Measurements from ENCODE around the gene NDUFA8.
A peak's percentile ranks its signal among the peaks of the same experiment; 100 is the strongest.

NDUFA8 gene

DNA sequence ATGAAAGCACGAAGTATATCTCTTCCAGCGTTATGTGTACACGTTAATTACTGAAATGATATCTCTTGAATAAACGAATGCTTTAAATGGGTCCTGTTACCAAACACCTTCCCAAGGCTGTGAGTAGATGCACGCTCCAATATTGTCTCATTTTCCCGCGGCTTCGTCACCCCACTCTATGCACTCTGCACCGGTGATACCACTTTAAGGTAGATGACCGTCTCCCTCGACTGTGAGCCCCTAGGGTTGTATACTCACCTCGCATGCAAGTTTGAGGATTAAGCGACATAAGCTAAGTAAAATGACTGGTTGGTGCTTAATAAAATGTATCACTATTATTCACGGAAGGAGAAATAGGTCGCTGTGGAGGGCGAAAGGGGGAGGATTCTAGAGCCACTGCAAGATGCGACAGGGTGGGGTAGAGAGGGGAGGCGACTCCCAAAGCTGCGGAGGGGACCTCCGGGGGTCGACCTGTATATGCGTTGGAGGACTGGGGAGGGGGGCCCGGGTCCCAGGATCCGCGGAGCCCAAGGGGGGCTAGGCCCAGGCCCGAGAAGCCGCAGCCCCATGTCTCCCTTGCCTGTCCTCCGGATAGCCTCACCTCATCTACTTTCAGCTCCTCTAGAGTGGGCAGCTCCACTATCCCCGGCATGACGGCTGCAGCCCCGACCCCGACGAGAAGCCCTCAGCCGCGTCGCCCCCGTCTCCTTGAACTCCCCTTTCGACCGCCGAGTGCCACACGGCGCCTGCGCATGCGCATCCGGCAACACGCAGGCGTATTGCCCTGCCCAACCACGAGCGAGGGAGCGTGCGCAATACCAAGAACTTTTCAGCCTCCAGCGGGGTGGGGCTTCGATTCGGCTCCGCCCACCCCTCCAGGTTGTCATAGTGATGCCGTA, at the start of gene NDUFA8, which contains the start of gene MORN5:
Gene NDUFA8, minus strand, starts transcription at position 754 of the 899 bp plus-strand sequence. Its CDS starts 102 bp downstream, at position 652.
Gene MORN5, plus strand, starts transcription at position 883 of the 899 bp plus-strand sequence. CDS start 65 bp downstream, outside the sequence.
- DNase-seq = peak; percentile 94

- no peak for DNase-seq
Measured at GRCh38 chr9:122207096-122207495, 47.5 kb upstream of the NDUFA8 start.

GRCh38 chr9:122206118-122207046, 46.8 kb upstream of the NDUFA8 start:
- no peak for DNase-seq

- no peak for DNase-seq
Measured at GRCh38 chr9:122205176-122205575, 45.6 kb upstream of the NDUFA8 start.

- DNase-seq = no peak
Measured at GRCh38 chr9:122204491-122204890, 44.9 kb upstream of the NDUFA8 start.

GRCh38 chr9:122204055-122204454, 44.5 kb upstream of the NDUFA8 start:
- no peak for DNase-seq

GRCh38 chr9:122202111-122202510, 42.5 kb upstream of the NDUFA8 start:
- DNase-seq = no peak

DNA sequence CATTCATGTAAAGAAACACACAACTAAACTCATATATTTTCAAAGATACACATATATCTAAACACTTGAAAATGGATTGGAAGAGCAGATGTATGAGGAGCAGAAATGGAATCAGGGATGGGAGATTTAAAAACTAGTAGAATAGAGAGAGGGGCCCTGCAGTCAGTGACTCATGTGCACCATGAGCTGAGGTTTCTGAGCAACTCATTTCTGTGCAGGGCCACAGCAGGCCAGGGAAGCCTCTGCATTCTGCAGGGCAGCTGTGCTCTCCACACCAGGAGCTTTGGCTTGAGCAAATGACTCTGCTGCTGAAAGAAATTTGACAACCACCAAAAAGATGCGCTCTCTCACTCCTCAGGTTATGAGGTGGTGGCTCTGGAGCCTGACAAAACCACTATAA, 42.1 kb upstream of the NDUFA8 start:
- DNase-seq = no peak

DNA sequence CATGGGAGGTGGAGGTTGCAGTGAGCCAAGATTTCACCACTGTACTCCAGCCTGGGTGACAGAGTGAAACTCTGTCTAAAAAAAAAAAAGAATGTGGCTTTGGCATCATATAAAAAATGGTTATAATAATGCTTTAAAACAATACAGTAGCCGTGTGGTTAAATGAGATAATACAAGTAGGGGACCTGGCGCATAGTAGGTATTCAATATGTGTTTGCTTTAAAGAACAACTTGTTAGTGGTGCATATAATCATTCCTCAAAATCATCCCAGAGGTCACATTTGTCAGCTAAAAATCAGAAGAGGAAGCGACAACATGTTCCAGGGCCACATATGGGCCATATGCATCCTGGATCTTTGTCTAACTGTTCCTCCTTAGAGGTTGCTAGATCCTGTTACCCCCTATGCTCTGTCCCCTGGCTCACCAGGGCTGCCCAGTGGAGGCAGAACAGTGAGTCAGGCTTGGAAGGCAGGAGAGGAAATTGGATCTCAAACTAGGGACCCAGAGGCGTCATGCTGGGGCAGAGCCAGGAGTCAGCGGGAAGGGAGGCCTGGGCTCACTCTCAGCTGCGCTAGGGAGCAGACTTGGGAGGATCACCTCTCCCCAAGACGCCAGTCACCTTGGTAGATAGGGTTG, 41.5 kb upstream of the NDUFA8 start:
- no peak for DNase-seq

DNA sequence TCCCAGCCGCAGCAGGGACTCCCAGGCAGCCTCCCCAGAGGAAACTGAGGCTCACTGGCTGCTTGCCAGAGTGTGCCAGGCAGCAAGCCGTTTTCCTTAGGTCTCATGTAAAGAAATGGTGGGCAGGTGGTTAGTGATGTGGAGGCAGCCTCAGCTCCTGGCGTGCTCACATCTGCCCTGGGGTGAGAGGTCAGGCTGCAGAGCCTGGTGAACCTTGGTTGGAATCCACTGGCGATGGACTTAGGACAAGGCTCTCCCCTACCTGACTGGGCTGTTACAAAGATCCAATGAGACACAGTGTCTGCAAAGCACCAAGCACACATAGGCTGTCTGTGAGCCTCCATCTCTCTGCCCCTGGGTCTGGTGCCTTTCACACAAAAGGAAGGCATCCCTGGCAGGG, 38.3 kb upstream of the NDUFA8 start:
- no peak for DNase-seq

GRCh38 chr9:122197426-122197825, 37.8 kb upstream of the NDUFA8 start:
- DNase-seq = no peak

- DNase-seq = no peak
Measured at GRCh38 chr9:122195875-122196274, 36.3 kb upstream of the NDUFA8 start.

DNA sequence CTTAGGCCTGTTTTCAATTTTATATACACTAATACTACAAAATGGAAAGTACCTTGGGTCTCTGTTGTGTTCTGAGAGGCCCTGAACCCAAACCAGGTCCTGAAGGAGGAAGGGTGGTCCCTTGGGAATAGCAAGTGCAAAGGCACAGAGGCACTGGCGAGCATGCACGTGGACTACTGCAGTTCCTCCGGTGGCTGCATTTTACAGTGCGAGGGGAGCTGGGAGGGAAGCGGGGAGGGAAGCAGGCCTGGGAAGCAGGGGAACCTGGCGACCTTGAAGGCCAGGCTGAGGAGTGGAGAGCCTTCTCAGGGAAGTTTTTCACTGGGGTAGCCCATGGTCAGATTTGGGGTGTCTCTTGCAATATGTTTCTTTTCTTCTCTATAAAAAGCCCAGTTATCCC, 34.1 kb upstream of the NDUFA8 start:
- no peak for DNase-seq

- no peak for DNase-seq
Measured at GRCh38 chr9:122192914-122193525, 33.4 kb upstream of the NDUFA8 start.

GRCh38 chr9:122192261-122192875, 32.8 kb upstream of the NDUFA8 start:
- DNase-seq = no peak

GRCh38 chr9:122191584-122191983, 32.0 kb upstream of the NDUFA8 start:
- no peak for DNase-seq

GRCh38 chr9:122190597-122191381, 31.2 kb upstream of the NDUFA8 start:
- no peak for DNase-seq

DNA sequence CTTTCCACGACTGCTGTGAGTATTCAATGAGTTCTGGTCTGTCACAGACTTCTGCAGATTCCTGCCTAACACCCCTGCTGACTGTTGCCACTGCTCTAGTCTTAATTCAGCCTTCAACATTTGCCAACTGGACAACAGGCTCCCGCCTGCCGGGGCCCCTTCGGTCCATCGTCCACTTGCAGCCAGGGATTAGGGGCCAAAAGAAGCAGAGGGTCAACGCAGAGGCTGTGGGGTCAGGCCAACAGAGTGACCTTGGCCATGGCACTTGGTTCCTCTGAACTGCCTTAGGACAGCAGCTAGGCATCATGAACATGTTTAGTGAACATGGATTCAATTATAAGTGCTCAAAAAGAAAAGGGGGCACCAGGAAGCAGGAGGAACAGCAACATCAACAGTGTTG, 28.8 kb upstream of the NDUFA8 start:
- DNase-seq = no peak

- no peak for DNase-seq
Measured at GRCh38 chr9:122186777-122187470, 27.3 kb upstream of the NDUFA8 start.

GRCh38 chr9:122186301-122186700, 26.7 kb upstream of the NDUFA8 start:
- DNase-seq = no peak

- DNase-seq = no peak
Measured at GRCh38 chr9:122184551-122184950, 25.0 kb upstream of the NDUFA8 start.
